NCI-H1417 (cell line): Measurements from ENCODE around the gene FBLN7.
"Not testable (repeated sequence)": the region's sequence is repeated elsewhere in the genome, so short reads cannot be mapped to it uniquely, and the experiment has no call there.

Experiments
- DNase-seq, 3 experiments: peaks; one replicate each; lab custom pipeline; 2025; lab: John Stamatoyannopoulos, UW

FBLN7 gene

GRCh38 chr2:112138159-112139032, at the start of gene FBLN7:
Gene FBLN7, plus strand, starts transcription at chr2:112138385. Its CDS starts 271 bp downstream, at chr2:112138656.
- peak in 2 of 3 experiments; percentile 52 to 61 for DNase-seq

GRCh38 chr2:112089375-112089774, 48.8 kb upstream of the FBLN7 start:
- no peak for DNase-seq

- DNase-seq = no peak
Measured at GRCh38 chr2:112092286-112093041, 45.7 kb upstream of the FBLN7 start.

GRCh38 chr2:112093216-112093615, 45.0 kb upstream of the FBLN7 start:
- DNase-seq = no peak

- no peak for DNase-seq
Measured at GRCh38 chr2:112095681-112096080, 42.5 kb upstream of the FBLN7 start.

GRCh38 chr2:112096098-112096497, 42.1 kb upstream of the FBLN7 start:
- DNase-seq = no peak

GRCh38 chr2:112108178-112108832, 29.9 kb upstream of the FBLN7 start:
- no peak for DNase-seq

- no peak for DNase-seq
Measured at GRCh38 chr2:112109278-112109677, 28.9 kb upstream of the FBLN7 start.

- no peak for DNase-seq
Measured at GRCh38 chr2:112110966-112111365, 27.2 kb upstream of the FBLN7 start.

- DNase-seq = not testable (repeated sequence)
Measured at GRCh38 chr2:112113354-112113753, 24.8 kb upstream of the FBLN7 start.

- no peak for DNase-seq
Measured at GRCh38 chr2:112118148-112118547, 20.0 kb upstream of the FBLN7 start.

GRCh38 chr2:112121682-112122254, 16.4 kb upstream of the FBLN7 start:
- DNase-seq = peak; percentile 18 to 74 (median 20)

GRCh38 chr2:112129060-112129459, 9.1 kb upstream of the FBLN7 start:
- DNase-seq = no peak

GRCh38 chr2:112133344-112133743, 4.8 kb upstream of the FBLN7 start:
- no peak for DNase-seq

GRCh38 chr2:112134120-112134519, 4.1 kb upstream of the FBLN7 start:
- no peak for DNase-seq

- no peak for DNase-seq
Measured at GRCh38 chr2:112136096-112136495, 2.1 kb upstream of the FBLN7 start.

GRCh38 chr2:112137516-112138158, 548 bp upstream of the FBLN7 start:
- DNase-seq = peak in 2 of 3 experiments; percentile 52 to 61

GRCh38 chr2:112139033-112139614, 939 bp downstream of the FBLN7 start:
- DNase-seq = not testable (repeated sequence)

- DNase-seq = not testable (repeated sequence)
Measured at GRCh38 chr2:112139661-112140204, 1.5 kb downstream of the FBLN7 start.

- DNase-seq = no peak
Measured at GRCh38 chr2:112140205-112140802, 2.1 kb downstream of the FBLN7 start.
